ENCODE results near the gene AMIGO1.

Gene AMIGO1

GRCh38 chr1:109532365-109533136 is 23.0 kb upstream of the AMIGO1 start:
- DNase-seq, result no peak

- no peak for DNase-seq
These were observed 22.4 kb upstream of the AMIGO1 start for GRCh38 chr1:109531826-109532364.

DNA sequence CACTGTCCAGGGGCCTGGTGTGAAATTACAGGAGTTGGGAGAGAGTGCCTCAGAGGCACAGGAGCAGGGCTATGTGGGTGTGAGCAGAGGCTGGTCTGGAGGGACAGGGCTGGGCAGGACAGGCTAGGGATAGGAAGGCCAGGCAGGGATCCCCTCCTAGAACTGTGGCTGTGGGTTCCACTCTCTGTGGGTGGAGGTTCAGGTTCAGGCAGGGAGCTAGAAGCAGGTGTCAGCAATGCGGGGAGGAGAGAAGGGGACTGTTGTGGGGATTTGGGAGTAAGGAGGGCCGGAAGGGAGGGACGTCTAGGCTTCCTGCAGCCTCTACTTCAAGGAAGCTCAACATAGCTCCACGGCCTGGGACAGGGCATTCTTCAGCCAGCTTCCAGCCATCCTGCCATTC is 21.9 kb upstream of the AMIGO1 start:
- no peak for DNase-seq

- no peak for DNase-seq
These were observed 21.0 kb upstream of the AMIGO1 start for GRCh38 chr1:109530457-109531087.

- DNase-seq, result no peak
These were observed 20.4 kb upstream of the AMIGO1 start for GRCh38 chr1:109529881-109530456.

GRCh38 chr1:109528712-109529111 is 19.2 kb upstream of the AMIGO1 start:
- DNase-seq, result no peak

- DNase-seq, result no peak
These were observed 18.5 kb upstream of the AMIGO1 start for GRCh38 chr1:109527846-109528695.

DNA sequence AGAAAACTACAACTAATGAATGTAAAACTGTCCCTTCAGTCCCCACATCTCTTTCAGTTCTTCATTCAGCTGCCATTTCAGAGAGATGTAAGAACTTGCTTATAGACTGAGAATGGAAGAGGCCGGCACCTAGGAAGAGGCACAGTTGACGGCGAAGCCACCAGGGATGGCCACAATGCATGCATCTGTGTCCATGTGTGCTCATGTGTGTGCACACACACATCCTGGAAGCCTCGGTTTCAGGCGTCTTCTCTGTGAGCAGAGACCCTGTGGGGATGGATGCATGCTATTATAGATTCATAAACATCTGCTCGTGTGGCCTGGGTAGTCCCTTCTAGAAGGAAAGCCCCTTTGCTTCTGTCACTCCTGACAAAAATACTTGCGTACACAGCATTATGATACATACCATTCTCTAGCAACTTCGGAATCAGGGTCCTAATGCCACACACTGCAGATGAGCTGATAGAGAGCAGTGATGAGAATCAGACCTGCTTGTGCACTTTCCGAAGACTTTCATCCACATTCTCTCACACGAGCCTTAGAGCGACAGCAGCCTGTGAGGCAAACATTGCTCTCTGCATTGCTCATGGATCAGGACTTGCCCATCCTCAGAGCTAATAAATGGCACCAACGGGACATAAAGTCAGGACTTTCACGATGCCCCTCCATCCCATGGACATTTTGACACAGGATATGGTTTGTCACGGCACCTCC is 17.7 kb upstream of the AMIGO1 start:
- DNase-seq, result no peak

DNA sequence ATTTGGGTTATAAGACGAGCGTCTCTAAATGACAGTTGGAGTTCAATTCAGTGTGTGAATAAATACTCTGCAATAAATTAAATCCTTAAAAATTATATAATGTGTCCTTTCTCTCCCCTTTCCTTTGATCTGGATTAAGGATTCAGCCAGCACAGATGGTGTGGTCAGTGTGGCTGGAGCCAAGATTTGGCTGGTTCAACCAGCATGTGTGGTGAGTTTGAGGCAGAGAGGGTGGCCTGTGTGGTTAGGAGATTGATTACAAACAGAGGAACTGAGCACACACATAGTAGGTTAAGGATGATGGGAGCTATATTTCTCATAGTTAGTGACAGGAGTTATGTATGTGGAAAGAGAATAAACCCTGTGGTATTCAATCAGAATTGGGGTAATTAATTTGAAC is 14.2 kb upstream of the AMIGO1 start:
- no peak for DNase-seq

DNA sequence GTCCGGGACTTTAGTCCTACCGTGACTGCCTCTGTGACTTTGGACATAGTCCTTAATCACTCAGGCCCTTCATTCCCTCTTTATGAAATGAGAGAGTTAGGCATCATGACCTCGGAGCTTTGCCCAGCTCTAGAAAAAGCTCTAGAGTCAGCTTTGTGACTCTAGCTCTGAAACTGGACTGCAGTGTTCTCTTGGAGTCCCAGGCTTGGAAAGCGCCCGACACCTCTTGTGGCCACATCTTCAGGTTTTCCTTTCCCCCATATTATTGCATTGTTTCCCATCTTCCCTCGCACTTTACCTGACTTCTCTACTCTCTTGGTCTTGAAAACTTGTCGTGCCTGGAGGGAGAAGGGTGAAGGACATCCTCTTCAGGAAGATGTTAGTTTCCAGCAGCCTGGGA is 12.5 kb upstream of the AMIGO1 start:
- no peak for DNase-seq

GRCh38 chr1:109521002-109521951 is 11.8 kb upstream of the AMIGO1 start:
- DNase-seq, result no peak

DNA sequence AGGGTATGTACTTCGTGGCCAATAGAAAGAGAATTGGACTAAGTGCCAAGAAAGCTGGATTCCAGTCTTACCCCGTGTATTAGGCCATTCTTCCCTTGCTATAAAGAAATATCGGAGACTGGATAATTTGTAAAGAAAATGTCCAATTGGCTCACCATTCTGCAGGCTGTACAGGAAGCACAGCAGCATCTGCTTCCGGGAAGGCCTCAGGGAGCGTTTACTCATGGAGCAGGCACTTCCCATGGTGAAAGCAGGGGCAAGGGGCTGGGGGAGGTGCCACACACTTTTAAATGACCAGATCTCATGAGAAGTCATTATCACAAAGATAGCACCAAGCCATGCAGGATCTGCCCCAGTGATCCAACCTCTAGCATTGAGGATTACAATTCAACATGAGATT is 7.8 kb upstream of the AMIGO1 start:
- DNase-seq, result no peak

DNA sequence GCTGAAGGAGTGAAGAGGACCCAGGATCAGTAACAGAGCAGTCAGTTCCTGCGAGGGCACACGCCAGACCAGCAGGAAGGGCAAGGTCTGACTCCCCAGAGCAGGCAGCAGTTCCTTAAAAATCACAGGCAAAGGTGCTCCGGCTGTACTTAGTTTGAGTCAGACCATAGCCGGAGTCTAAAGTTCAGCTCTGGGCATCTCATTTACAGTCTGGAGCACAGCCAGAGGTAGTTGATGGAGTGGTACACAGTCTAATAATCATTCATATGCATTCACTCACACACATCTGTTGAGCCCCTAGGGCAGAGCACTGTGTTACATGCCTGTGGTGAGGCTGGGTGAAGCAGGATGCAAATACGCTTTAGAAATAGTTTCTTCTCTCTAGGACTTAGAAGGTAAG is 7.3 kb upstream of the AMIGO1 start:
- DNase-seq, result no peak

DNA sequence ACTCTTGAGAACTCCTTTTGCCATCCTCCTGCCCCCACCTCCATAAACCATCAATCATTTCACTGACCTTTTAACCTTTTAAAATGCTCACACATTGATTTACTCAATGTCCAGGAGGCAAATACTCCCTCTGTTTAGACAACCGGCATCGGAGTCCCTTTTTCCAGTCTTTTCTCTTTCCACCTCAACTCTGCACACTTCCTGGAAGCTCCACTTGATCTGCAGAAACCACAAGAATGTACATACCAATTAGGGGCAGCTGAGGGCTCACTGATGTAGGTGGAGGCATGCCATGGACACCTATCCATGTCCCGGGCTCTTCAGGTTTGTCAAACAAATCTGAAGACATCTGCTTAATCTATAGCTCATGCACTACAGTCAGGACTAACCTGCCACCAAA is 5.3 kb upstream of the AMIGO1 start:
- no peak for DNase-seq

DNA sequence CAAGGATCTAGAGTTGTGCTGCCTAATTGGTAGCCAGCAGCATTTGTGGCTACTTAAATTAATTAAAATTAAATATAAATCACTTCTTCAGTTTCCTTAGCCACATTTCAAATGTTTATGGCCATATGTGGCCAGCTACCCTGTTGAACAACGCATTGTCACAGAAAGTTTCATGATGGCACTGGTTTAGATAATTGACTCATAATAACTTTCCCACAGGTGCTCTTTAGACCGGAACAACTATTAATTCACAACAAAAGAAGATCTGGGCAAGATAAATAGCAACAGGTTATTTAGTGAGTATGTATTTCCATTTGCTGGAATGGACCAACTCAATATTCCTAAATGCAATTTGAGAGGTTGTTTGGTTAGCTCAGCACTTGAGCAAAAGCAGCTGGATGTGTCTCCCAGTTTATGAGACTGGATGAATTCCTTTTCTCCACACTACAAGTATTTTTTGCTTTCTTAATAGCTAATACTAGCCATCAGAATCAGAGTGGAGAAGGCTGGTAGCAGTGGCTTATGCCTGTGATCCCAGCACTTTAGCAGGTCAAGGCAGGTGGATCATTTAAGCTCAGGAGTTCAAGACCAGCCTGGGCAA is 3.7 kb upstream of the AMIGO1 start:
- no peak for DNase-seq

- DNase-seq, result no peak
These were observed 703 bp downstream of the AMIGO1 start for GRCh38 chr1:109508873-109509175.

DNA sequence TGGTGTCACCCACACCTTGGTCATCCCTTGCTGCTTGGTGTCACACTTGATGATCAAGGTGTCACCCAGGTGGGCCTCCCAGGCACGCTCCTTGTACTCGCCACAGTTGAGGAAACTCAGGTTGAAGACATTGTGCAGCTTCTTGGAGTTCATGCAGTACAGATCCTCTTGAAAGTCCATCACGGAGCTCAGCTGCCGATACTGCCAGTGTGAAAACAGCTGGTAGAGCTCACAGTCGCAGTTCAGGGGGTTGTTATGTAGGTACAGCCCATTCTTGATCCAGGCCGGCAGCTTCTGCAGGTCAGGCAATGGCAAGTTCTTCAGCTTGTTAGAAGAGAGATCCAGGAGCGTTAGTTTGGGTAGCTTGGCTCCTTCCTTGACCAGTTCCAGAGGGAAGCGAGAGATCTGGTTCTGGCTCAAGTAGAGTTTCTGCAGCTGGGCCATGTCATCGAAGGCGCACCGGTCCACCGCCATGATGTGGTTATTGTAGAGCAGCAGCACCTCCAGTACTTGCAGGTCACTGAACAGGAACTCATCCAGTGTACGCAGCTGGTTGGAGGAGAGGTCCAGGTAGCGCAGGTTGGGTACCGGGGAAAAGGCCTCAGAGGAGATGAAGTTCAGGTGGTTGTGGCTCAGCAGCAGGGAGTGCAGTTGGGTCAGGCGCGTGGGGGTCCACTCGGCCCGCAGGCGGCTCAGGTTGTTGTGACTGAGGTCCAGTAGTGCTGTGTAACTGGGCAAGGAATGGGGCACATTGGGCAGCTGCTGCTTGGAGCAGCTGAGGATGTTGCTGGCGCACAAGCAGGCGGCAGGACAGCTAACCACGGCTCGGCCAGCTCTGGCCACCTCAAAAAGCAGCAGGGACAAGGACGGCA is 1.3 kb downstream of the AMIGO1 start:
- no peak for DNase-seq

GRCh38 chr1:109504974-109505373 is 4.6 kb downstream of the AMIGO1 start:
- no peak for DNase-seq

DNA sequence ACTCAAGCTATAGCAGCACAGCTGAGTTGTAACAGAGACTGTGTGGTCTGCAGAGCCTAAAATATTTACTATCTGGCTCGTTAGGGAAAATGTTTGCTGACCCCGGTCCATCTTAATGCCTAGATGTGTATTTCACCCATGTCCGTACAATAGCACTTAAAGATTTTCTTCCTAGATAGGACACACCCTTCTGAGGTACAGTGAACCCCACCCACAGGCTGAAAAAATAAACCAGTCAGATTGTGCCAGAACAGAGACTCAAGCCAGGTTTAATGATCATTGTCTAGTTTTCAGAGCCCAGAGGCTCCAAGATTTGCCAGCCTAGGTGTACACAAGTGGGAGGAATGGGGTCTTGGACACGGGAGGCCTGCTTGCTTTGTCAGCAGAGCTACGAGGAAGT is 5.6 kb downstream of the AMIGO1 start:
- DNase-seq, result no peak

DNA sequence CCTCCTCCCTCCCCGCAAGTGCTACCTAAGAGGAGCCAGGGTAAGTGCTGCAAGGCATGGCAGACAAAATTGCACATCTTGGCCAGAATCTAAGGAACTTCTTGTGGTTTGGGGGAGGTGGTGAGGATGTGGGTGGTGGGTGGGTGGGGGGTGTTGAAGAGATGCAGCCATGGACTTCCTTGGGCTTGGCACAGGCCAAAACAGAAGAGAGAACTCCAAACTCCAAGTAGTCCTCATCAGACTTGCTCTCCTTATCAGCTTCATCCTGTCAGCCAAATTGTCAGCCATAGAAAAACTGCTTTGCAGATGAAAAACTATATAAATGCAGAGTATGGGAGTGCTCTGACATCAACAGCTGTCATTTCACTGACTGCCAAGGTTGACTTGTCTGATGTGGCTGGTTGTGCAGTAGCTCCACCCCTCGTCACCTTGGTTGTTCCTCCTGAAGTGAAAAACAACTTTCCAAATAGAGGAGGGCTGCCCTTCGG is 7.1 kb downstream of the AMIGO1 start:
- DNase-seq, result no peak
